Panc1 (cell line): Measurements from ENCODE around the gene SMARCA1. TPM values are rescaled to one million over a fixed set of nuclear protein-coding genes. Genes with fewer than 3 reads are reported as not detected.

Experiments
- ATAC-seq: fragments of 200-7000 bp; cut with Tn5 transposase; 2 replicates; pipeline ENCODE4 v1.9.1; 2020; ENCODE audit warnings: mild to moderate bottlenecking, moderate library complexity
- BruUV-seq: library from RNA; stranded (reverse); fragments of 400-500 nt; replicated peaks from 2 replicates; lab custom pipeline; 2021; lab: Mats Ljungman, UMichigan
- CTCF ChIA-PET: fragments of 300-600 bp; sonication (Branson Sonifier 250); formaldehyde crosslinking; loops from one replicate; lab custom pipeline; 2022; ENCODE audit warnings: antibody characterized with exemption; lab: Charles Lee
- POLR2A ChIA-PET: fragments of 300-600 bp; sonication (Branson Sonifier 250); formaldehyde crosslinking; loops from one replicate; lab custom pipeline; 2022; ENCODE audit warnings: antibody characterized with exemption; lab: Charles Lee
- DNase-seq: peaks from one replicate; pipeline ENCODE4 v3.0.0-alpha.2; 2010; ENCODE audit warnings: low read depth, low spot score
- H3K27ac ChIP-seq: 2 replicates; pipeline ENCODE4 v1.5.1; 2011; ENCODE audit warnings: mild to moderate bottlenecking, low read length, inconsistent platforms
- H3K27me3 ChIP-seq: fragments of 200-500 bp; sonication (Bioruptor generic); 2 replicates; pipeline ENCODE4 v1.6.0; 2014; ENCODE audit warnings: low read length, inconsistent platforms; ENCODE audit not compliant: control insufficient read depth, insufficient read depth
- H3K36me3 ChIP-seq: fragments of 200-500 bp; sonication (Bioruptor generic); 2 replicates; pipeline ENCODE4 v1.5.1; 2014; ENCODE audit warnings: inconsistent platforms, mild to moderate bottlenecking, low read length, moderate library complexity; ENCODE audit not compliant: control insufficient read depth, insufficient read depth
- H3K4me1 ChIP-seq: 2 replicates; pipeline ENCODE4 v1.5.1; 2011; ENCODE audit warnings: inconsistent platforms, mild to moderate bottlenecking, low read length, moderate library complexity; ENCODE audit not compliant: control insufficient read depth, insufficient read depth
- H3K4me3 ChIP-seq, 2 experiments: 2 replicates each; pipeline ENCODE4 v1.5.1; 2011 to 2012; ENCODE audit warnings: low read depth in 2 of 2, low read length in 2 of 2, mild to moderate bottlenecking in 2 of 2, inconsistent platforms in 1 of 2, moderate library complexity in 1 of 2
- H3K9me3 ChIP-seq: fragments of 200-500 bp; sonication (Bioruptor generic); 2 replicates; pipeline ENCODE4 v1.5.1; 2014; ENCODE audit warnings: low read depth, mild to moderate bottlenecking, inconsistent platforms, low read length, moderate library complexity; ENCODE audit not compliant: control insufficient read depth, insufficient read depth
- CTCF ChIP-seq: fragments of 450-650 bp; IDR thresholded peaks from 2 replicates; pipeline ENCODE4 v1.5.1; 2017; ENCODE audit warnings: mild to moderate bottlenecking
- POLR2AphosphoS5 ChIP-seq: IDR thresholded peaks from 2 replicates; pipeline ENCODE4 v1.6.1; 2012; ENCODE audit warnings: mild to moderate bottlenecking, low read depth, low read length, moderate library complexity
- REST ChIP-seq, 2 experiments: IDR thresholded peaks; 2 replicates each; pipeline ENCODE4 v1.6.1; 2011 to 2012; ENCODE audit warnings: low read depth in 2 of 2, control low read depth in 1 of 2, low read length in 1 of 2, mild to moderate bottlenecking in 1 of 2, moderate library complexity in 1 of 2; ENCODE audit not compliant: insufficient read depth in 1 of 2
- SIN3A ChIP-seq: IDR thresholded peaks from 2 replicates; pipeline ENCODE4 v1.6.1; 2012; ENCODE audit warnings: low read depth, mild to moderate bottlenecking, low read length, moderate library complexity, borderline replicate concordance; ENCODE audit not compliant: insufficient read depth
- TCF7L2 ChIP-seq: IDR thresholded peaks from 2 replicates; pipeline ENCODE4 v1.6.1; 2011; ENCODE audit warnings: mild to moderate bottlenecking, low read depth, low read length, inconsistent platforms
- in situ Hi-C: cut with HindIII; loops from 2 replicates; pipeline ENCODE4 v1.10.0; 2016; ENCODE audit warnings: low sequenced_read_pairs, low pct_unique_long_range_greater_than_20kb
- intact Hi-C: fragments of 100-400 bp; cut with micrococcal nuclease; formaldehyde crosslinking; loops from one replicate; pipeline ENCODE4 v1.10.0; 2022; ENCODE audit not compliant: unreplicated experiment
- total RNA-seq: library from RNA; stranded (reverse); gene quantifications from one replicate; pipeline ENCODE4 v1.2.1, GENCODE V29; 2021; ENCODE audit not compliant: unreplicated experiment

Gene SMARCA1
- total RNA-seq, 1 experiment from 2014 or later: 130 TPM

GRCh38 chrX:129450123-129450522 lies 73.2 kb downstream of the SMARCA1 start:
- in situ Hi-C loops (no loop called here), intact Hi-C loops (no loop called here)
- no peaks in the 10 kb centered on the region for H3K27me3 ChIP-seq
- peaks cover 27% of the 10 kb centered on the region for H3K36me3 ChIP-seq
- no TSS peak for BruUV-seq
- ATAC-seq (no peak), DNase-seq (no peak)
- POLR2A ChIA-PET: no interaction called here
- H3K9me3 ChIP-seq: no peaks in the 10 kb centered on the region
- no peak overlapping the region for H3K27ac ChIP-seq
- TF ChIP-seq POLR2AphosphoS5 (no peak), REST (IDR thresholded peaks at IDR 0.05; ENCODE audit: insufficient read depth in 1 of 2, low read depth in 2 of 2, low read length in 1 of 2) (no peak), CTCF (no peak), SIN3A (no peak), TCF7L2 (no peak)
- no peaks in the 10 kb centered on the region for H3K4me1 ChIP-seq
- H3K4me3 ChIP-seq: no peak overlapping the region
- CTCF ChIA-PET: no interaction called here

GRCh38 chrX:129449148-129449547 lies 74.1 kb downstream of the SMARCA1 start:
- Histone ChIP-seq H3K36me3 (peaks cover 27% of the 10 kb centered on the region), H3K4me3 (no peak overlapping the region), H3K9me3 (no peaks in the 10 kb centered on the region), H3K4me1 (no peaks in the 10 kb centered on the region), H3K27ac (no peak overlapping the region), H3K27me3 (no peaks in the 10 kb centered on the region)
- in situ Hi-C loops (no loop called here), intact Hi-C loops (no loop called here)
- POLR2A ChIA-PET: no interaction called here
- no TSS peak for BruUV-seq
- no peak for DNase-seq
- TF ChIP-seq REST (IDR thresholded peaks at IDR 0.05; ENCODE audit: insufficient read depth in 1 of 2, low read depth in 2 of 2, low read length in 1 of 2): no peak
- peak; percentile 29 for TF ChIP-seq CTCF
- no peak for TF ChIP-seq TCF7L2
- CTCF ChIA-PET: interaction anchor here (0.7 kb wide), 1 partner anchor 278 kb away, joined by 4 read pairs; no protein-coding TSS in a partner anchor
- no peak for ATAC-seq
